ENCODE results near the gene LYPD1. TPM values are rescaled to one million over a fixed set of nuclear protein-coding genes. Genes with fewer than 3 reads are reported as not detected.

LYPD1 gene
- polyA plus RNA-seq, 4 donors, result 67.8 to 126 (median 98.1) TPM

DNA sequence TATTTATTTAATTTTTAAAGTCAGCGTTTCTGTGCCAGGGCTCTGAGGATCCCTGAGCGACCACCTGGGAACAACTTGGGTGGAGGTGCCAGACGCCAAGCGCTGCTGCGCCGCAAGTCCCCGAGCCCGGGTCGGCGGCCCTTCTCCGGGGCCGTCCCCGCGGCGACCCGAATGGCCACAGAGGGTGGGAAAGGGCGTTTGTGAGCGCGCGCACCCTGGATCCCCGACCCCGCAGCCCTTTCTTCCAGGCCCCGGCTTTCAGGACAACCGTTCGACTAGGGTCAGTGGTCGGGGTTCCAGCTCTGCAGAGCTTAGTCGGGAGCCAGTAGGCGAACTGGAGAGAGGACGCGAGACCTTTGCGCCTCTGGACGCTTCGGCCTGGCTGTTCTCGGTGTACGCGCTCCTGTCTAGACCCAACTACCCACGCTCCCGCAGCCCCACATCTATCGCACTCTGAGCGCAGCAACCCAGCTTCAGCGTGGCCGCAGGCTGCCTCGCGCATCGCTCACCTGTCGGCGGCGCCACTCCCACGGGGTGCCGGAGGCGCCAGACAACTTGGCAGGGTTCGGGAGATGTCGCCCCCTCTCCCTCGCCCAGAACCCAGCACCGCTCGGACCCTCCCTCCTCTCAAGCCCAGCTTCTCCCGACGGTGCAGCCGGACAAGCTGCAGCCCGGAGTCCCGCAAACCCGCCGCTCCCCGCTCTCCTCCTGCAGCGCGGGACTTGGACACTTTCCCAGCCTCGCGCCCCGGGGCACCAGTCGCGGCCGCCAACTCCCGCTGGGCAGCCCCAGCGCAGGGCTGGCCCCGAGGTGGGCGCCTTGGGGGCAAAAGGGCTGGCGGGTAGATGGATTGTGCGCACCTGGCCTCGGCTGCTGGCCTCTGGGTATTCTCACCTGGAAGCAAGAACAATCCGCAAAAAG is 758 bp downstream of the LYPD1 start:
- DNase-seq (ENCODE audit: low read depth in 4 of 4, low spot score in 2 of 4), result no peak

DNA sequence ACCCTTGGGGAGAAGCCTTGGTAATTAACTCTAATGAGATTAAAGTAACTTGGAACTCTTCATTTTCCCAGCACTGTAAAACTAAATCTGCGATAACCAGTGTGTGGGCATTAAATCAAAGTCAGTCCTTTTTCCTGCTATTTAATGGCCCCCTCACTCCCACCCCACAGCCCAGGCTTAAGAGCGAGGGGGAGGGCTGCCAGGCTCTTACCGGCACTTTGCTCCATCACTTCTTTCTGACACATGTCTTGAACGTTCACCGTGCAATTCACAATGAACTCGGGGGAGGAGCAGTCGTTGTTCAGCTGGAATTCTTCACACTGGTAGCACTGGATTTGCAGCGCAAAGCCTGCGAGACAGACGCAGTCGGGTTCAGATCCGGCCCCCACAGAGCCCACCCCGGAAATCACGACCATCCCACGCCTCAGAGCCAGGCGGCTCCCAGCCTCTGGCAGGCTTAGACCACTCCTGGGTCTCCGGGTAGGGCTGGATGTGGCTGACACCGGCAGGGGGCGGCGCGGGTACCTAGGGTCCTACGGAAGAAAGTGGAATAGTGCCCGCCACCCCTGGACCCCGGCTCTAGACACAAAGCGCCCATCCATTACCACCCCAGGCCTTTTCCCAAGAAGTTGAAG is 1.7 kb downstream of the LYPD1 start:
- no peak for DNase-seq (ENCODE audit: low read depth in 4 of 4, low spot score in 2 of 4)

DNA sequence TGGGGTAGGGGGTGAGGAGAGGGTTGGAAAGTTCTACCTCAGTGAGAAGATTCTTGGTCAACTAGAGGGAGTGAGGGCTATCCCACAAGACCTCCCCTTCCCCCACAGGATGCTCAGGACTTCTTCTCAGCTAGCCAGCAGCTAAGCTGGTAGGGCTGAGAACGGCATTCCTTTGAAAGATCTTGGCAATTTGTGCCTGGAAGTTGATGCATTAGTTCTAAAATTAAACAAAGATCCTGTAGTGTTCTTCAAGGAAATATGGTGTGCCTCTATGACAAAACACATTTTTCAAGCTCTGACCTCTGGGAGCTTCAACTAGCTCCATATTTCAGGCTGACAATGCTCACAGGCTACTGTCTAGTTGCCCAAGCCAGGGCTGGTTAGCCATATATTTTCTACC is 2.3 kb downstream of the LYPD1 start:
- DNase-seq (ENCODE audit: low read depth in 4 of 4, low spot score in 2 of 4), result no peak

DNA sequence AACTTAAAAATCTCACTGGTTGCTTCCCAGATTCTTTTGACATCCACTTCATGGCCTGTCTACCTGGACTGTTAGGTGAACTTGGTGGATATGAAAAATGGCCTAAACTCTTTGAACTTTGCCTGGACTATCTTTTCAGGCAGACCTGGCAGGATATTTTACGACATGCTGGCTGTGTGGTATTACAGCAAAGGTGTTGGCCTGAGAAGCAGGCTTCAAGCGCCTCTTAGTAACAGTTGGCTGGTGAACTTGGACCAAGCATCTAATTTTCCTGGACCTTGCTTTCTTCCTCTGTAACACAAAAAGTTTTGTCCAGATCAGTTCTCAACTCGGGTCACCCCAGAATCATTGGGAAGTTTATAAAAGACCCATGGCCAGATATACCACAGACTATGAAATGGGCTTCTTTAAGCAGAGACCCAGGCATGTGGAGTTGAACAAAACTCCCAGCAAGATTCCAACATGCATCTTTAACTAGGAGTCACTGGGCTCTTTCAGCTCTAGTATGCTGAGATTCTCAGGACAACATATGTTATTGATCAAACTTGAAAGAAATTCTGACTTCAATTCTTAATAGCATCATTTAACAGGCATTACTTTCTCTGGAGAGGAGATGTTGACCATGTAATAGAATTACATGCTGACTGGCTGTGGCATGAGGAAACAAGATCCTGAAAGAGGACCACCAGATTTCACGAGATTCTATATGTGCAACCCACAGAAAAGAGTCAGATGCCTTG is 4.4 kb downstream of the LYPD1 start:
- DNase-seq (ENCODE audit: low read depth in 4 of 4, low spot score in 2 of 4), result no peak

DNA sequence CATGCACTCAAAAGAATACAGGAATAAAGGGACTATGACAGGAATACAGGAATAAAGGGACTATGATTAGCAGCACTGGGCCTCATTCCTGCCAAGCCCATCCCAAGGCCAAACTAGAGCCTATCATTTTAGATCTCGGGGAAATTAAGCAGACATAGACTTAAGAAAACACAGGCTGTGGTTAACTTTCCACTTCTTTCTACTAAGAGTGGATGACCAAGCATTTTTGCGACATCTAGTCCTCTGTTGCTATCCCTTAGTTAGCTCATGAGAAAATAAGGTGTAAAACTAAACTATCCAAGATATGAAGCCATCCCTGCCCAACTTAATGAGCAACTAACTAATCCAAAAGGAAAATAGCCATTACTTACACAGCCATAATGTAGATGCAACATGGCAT is 5.9 kb downstream of the LYPD1 start:
- no peak for DNase-seq (ENCODE audit: low read depth in 4 of 4, low spot score in 2 of 4)

DNA sequence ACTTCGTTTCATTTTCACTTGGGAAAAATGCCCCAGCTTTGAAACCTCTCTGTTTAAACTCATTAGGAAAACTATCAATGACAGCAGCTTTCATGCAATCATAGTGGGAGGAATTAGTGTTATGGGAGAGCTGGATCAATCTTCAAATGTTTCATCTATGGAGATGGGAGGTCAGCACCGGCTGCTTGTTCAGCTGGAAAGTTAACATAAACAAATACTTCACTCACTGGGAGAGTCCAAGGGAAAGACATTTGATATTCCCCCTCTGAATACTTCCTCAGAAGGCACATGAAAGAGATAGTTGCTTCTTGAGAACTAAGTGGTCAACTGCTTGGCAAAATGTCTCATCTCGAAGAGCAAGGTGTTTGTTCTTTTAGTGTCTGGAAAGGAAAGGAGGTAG is 7.3 kb downstream of the LYPD1 start:
- no peak for DNase-seq (ENCODE audit: low read depth in 4 of 4, low spot score in 2 of 4)

DNA sequence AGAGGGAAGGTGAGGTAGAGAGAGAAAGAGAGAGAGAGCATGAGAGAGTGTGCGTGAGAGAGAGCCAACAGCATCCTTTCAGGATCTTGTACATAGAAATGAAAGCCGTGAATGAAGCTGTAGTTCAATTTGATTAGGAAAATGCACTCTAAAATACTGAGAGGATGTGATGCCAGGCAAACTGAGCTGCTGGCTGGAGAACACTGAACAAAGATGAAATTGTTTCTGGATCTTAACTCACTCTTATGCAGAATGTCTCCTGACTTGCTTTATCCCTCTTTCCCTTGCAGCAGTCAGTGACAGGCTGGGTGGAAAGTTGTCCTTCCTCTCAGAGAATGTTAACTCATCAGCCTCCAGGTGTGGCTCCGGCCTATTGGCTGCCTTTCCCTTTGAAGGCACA is 10.7 kb downstream of the LYPD1 start:
- no peak for DNase-seq (ENCODE audit: low read depth in 4 of 4, low spot score in 2 of 4)

DNA sequence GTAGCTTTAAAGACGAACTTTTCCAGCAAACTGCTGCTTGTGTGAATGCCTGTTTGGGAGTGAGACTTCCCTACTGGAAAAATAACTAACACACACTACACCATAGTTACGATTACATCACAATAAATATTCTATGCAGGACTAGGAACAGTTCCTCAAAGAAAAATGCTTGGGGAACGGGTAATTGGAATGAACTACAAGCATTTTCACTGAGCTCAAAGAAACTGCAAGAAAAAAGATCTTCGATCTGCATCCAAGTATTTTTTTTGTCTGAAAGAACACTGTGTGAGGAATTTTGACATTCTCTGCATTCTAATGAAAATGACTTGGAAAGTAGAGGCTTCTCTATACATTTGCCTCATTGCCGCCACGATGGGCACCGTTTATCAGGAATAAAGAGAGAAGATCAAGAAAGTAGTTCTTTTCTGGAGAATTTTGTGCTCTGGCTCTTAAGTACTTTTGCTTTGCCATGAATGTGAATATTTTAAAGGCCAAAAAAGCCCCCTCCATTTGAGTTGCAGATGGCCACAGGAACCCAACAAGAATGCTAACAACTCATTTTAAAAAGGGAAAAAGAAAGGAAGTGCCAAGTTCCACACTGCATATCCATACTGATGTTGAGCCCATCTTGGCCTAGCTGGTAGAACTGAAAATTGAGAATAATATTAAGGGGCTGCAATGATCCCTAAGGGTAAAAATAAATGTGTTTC is 13.6 kb downstream of the LYPD1 start:
- no peak for DNase-seq (ENCODE audit: low read depth in 4 of 4, low spot score in 2 of 4)

DNA sequence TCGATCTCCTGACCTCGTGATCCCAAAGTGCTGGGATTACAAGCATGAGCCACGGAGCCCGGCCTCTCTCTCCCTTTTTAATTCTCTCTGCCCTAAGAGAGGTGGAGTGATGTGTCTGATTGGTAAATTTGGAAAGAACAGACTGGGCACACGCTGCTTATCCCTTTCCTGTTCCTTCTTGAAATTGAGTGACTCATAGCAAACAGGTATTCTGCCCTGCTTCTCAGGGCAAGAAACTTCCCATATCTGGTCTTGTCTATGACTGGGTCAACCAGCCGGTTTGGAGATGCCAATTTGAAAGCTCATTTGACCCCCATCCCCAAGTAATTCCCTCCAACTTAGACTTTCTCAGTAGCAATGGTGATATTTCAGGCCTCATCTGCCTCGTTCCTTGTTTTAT is 15.0 kb downstream of the LYPD1 start:
- no peak for DNase-seq (ENCODE audit: low read depth in 4 of 4, low spot score in 2 of 4)

DNA sequence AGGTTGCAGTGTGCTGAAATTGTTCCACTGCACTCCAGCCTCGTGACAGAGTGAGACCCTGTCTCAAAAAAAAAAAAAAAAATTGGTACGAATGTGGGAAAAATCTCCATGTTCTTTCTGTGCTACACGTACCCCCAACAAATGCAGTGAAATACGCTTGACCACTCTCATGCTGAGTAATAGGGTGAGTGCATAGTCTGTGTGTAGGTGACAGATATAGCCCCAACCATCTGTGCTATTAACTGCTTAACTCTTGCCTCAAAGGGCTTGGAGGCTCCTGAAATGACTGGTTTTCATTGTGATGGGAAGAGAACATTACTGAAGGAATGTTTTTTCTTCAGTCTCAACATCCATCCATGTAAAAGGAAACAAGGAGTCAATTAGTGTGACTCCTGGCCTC is 15.7 kb downstream of the LYPD1 start:
- no peak for DNase-seq (ENCODE audit: low read depth in 4 of 4, low spot score in 2 of 4)

DNA sequence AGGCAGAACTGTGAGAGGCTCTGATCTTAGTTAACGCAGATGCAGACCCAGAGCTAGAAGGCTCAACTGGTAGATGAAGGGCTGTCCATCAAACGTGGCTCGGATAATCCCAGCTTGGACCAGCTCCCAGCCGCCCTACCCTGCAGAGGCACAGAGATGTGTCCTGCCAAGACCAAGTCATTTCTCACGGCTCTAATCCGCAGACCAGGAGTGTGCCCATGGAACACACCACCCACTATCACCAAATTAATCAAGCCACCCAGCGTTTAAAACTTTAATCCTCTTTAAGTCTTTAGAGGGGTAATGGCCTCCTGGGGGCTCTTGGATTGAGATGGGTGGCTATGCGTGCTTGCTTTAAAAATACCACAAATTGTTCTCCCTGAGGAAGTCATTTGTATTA is 17.5 kb downstream of the LYPD1 start:
- DNase-seq (ENCODE audit: low read depth in 4 of 4, low spot score in 2 of 4), result no peak

DNA sequence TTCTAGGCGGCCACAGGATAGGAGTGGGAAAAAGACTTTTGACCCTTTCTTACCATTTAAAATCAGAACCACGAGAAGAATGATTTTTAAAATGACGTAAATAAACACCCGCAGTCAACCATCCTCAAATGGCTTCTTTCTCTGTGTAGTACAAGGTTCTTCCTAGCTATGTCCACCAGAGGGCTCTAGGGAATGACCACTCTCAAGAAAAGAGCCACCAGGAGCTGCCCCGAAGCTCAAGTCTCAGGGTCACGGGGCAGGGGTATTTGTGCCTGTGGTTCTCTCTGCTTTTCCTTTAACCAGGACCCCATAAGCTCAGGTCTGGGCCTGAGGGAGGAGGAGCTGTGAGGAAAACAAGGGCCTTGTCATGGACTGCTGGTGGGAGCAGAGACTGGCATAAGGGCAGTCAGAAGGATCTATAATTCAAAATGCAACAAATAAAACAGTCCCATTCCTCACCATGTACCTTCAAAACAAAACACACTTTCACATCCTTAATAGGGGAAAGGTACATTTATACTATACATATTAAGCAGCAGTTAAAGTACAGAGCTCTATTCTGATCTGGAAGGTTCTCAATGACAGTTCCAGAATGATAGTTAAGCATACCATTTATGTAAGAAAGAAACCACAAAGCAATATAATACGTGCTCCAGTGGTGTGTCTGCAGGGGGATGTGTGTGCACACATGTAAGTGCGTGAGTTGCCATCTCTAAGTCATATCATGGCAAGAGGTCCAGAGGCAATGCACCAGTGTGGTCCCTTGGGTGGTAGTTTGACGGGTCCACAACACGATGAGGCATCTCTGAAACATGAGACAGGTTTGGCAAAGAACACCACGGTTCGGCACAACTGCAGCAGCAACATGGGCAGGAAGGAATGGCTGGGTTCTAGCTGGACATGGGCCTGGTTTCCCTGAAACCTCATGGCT is 18.6 kb downstream of the LYPD1 start:
- no peak for DNase-seq (ENCODE audit: low read depth in 4 of 4, low spot score in 2 of 4)

DNA sequence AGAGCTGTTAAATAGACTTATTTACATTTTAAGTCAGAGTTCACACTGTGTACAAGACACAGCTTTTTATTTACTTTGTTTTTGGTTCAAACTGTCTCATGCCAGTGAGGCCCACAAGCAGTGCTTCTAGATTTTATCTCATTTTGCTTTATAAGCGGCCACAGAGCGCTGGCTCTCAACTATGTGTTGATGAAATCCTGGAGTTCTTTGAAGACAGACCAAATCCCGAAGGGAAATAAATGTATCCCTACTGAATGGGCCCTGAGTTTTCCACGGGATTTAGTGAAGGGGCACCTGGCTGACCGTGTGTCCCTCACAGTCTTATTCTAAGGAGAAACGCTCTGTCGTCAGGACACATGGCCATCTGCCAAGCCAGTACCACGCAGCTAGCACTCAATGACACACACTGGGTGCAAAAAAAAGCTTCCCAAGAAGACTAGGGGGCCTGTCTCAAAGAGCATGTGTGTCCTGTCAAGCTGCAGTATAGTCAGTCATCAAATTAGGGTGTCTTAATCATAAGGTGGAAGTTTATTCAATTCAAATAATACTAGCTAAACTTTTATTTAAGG is 23.4 kb downstream of the LYPD1 start:
- DNase-seq (ENCODE audit: low read depth in 4 of 4, low spot score in 2 of 4), result no peak

DNA sequence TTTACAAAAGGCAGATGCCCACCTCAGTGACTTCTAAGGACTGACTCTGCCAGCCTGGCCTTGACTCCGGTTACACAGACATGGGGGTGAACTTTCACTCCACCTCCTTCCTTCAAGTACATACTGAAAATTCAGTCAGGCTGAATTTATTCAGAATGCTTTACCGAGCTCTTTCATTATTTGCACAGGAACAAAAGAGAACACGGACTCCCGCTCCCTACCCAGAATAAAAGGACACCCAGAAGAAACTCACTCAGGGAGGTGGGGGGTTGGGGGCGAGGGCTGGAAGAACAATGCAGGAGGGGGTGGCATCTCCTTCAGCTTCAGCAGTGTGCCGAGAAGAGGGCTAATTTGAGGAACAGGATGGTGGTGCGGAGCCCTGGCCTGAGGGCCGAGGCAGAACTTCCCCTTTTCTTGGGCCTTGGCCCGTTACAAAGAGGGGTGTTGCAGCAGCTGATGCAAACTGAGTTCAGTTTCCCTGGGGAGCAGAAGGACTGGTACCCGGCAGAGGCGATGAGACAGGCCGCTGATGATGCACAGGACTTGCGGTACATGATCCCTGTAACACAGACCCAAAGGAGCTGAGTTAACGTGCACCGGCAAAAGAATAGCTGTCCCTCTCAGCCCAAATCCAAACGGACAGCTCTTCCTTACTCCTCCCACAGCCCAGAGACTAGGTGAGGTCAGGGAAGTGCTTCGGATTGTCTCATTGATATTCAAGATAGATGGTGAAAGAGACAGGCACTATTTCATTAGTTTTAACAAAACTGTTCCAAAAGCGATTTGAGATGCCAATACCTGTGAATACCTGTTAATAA is 24.1 kb downstream of the LYPD1 start:
- no peak for DNase-seq (ENCODE audit: low read depth in 4 of 4, low spot score in 2 of 4)

DNA sequence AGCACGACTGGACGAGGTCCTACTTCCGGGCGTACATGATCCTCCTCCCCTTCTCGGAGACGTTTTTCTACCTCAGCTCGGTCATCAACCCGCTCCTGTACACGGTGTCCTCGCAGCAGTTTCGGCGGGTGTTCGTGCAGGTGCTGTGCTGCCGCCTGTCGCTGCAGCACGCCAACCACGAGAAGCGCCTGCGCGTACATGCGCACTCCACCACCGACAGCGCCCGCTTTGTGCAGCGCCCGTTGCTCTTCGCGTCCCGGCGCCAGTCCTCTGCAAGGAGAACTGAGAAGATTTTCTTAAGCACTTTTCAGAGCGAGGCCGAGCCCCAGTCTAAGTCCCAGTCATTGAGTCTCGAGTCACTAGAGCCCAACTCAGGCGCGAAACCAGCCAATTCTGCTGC is 24.8 kb downstream of the LYPD1 start:
- no peak for DNase-seq (ENCODE audit: low read depth in 4 of 4, low spot score in 2 of 4)

DNA sequence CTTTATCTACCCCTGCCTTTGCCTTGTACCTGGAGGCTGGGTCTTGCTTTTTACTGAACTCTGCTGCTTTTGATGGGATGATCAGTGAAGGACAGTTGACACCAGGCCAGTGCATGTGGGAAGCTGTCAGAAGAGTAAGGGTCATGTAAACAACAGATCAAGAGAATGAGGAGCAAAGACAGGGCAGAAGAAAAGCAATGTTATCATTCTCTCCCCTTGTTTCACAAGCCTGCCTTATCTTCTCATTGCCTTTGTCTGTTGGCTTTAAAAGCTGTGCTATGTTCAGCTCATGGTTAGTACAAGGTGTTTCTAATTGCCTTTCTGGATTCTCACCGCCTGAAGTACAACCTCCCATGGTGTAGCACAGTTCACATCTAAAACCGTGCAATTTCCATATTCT is 27.6 kb downstream of the LYPD1 start:
- no peak for DNase-seq (ENCODE audit: low read depth in 4 of 4, low spot score in 2 of 4)

DNA sequence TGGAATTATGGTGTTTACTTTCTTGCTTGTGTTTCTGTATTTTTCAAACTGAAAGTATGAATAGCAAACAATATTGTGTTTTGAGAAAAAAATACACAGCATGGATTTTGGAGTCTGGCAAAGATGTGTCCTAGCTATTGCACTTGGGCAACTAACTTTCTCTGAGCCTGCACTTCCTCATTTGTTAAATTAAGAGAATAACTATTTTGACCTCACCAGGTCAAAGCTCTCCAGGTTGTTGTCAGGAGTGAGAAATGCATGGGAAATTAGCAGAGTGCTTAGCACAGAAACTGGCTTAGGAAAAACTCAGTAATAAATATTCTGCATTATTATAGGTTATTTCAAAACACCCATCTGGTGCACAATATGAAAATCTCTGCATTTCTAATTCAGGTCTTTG is 28.2 kb downstream of the LYPD1 start:
- no peak for DNase-seq (ENCODE audit: low read depth in 4 of 4, low spot score in 2 of 4)

DNA sequence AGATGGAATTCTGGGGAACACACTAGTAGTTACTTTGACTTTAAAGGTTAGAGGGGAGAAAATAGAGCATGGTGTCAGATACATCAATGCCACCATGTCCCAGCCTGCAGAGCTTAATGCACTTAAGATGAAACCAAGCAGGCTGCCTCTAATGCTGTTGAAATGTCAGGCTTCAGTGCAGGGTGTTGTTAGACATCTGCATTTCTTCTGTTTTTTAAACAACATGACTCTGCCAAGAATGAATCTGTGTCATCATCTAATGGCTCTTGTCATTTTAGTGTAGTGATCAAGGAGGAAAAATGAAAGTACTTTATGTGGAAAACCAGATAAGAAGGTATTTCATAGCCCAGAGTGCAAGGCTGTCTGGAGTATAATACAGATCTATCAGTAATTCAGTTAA is 29.9 kb downstream of the LYPD1 start:
- DNase-seq (ENCODE audit: low read depth in 4 of 4, low spot score in 2 of 4), result no peak

Measured in left renal cortex interstitium (tissue), 4 donors.